HG02759 (cell line): Measurements from ENCODE around the gene MAGI1.
"Not testable (repeated sequence)": the region's sequence is repeated elsewhere in the genome, so short reads cannot be mapped to it uniquely, and the experiment has no call there.

ENCODE experiments used
- ATAC-seq: cut with Tn5 transposase; IDR thresholded peaks from one replicate; pipeline ENCODE4 v1.9.1; 2021; ENCODE audit warnings: mild to moderate bottlenecking, moderate library complexity; ENCODE audit not compliant: unreplicated experiment

MAGI1 gene

GRCh38 chr3:65615329-65615728 is 423.4 kb downstream of the MAGI1 start:
- no peak for ATAC-seq

DNA sequence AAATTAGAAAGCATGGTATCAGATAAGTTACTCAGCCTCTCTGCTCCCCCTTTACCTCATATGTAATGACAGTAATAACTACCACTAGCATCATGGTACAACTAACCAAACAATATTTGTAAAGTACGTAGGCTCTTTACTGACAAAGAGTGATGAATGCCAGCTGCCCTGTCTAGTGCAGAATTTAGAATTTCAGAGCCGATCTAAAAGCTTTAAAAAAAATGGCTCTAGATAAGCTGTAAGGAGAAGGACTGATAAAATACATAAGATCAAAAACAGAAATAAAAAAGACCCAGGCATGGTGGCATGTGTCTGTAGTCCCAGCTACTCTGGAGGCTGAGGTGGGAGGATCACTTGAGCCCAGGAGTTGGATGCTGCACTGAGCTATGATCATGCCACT is 424.1 kb downstream of the MAGI1 start:
- no peak for ATAC-seq

GRCh38 chr3:65607965-65608460 is 430.7 kb downstream of the MAGI1 start:
- not testable (repeated sequence) for ATAC-seq

GRCh38 chr3:65607101-65607500 is 431.6 kb downstream of the MAGI1 start:
- ATAC-seq: no peak

GRCh38 chr3:65605876-65606432 is 432.8 kb downstream of the MAGI1 start:
- no peak for ATAC-seq

DNA sequence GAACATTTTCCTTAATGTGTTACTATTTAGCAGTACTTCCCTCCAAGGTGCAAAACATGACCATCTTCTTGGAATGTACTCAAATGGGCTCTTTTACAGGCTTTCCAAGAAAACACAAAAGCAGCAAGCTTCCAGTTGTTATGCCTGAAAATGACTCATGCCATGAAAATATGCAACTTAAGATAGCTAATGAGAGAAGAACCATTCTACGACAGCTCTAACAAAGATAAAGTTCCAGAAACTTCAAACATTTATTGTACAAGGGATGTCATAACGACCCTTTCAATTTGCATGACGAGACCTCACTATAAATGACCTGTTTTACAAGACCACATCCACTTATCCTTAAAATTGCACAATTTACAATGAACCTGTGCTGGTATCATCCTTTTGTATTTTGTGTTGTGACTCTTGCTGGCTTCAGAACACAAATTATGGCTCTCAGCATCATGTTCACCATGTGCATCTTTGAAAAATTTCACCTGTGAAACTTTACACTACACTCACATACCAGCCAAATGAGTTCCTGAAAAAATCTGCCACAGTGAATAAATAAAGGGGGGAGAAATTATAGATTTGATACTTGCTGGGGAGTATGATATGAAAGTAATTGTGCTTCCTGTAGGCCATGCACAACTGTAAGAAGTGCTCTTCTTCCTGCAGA is 433.7 kb downstream of the MAGI1 start:
- no peak for ATAC-seq

GRCh38 chr3:65603631-65604030 is 435.1 kb downstream of the MAGI1 start:
- no peak for ATAC-seq

DNA sequence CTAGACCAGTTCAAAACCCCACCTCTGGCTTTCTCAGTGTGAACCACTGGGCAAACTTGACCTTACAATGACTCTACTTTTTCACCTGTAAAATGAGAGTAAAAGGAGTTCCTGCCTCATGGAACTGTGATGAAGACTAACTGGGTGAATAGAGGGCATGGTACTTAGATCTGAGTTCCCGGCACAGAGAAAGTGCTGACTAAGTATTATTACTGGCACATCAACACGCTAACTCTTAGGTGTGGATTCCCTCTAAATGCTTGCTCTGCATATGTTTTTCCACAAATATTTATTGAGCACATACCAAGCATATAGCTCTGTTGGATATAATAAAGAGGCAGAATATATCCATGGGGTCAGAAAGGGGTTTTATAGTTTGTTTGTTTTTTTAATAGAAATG is 437.8 kb downstream of the MAGI1 start:
- no peak for ATAC-seq

GRCh38 chr3:65597952-65598413 is 440.7 kb downstream of the MAGI1 start:
- no peak for ATAC-seq

DNA sequence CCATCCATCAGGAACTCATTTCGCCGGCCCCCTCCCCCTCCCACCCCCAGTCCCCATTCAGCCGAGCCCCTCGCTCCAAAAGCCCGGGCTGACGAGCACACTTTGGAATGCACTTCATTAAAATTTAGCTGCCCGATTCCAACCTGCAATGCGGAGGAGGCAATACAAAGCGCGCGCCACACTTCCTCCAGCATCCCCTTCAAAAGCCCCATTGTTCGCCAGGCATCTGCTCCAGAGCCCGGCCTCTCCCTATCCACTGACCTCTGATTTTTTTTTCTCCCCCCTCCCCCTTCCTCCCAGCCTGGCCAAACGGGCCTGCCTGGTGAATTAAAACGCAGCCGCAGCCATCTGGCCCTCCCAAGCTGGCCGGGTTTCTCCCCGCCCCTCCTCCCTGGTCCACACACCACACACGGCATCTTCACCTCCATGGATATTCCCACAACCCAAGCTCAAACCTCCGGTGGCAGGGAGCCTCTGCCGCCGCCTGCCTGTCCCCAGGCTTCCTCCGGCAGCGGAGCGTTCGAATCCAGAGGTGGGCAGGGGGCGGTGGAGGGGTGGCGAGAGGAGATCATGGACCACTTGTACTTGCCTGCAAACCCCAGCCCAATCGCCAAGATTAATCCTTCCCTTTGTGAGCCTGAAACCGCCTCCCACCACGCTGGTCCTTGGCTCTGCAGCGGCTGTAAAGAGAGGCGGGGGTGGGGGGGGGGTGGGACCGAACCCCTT is 441.3 kb downstream of the MAGI1 start:
- ATAC-seq: no peak

- no peak for ATAC-seq
Observed at GRCh38 chr3:65596571-65597225, 442.0 kb downstream of the MAGI1 start.

DNA sequence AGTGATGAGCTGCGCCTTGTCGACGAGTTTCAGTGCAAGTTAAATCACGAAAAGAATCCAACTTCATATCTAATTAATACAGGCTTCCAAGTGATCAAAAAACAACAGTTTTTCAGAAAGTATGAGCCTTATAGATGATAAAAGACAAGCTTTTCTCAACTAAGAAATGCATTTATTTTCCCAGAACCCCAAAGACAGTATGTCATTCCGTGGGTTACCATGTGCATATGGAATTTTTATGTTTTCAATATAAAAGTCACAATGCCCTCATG is 442.8 kb downstream of the MAGI1 start:
- ATAC-seq: no peak

- ATAC-seq: no peak
Observed at GRCh38 chr3:65595222-65596028, 443.3 kb downstream of the MAGI1 start.

DNA sequence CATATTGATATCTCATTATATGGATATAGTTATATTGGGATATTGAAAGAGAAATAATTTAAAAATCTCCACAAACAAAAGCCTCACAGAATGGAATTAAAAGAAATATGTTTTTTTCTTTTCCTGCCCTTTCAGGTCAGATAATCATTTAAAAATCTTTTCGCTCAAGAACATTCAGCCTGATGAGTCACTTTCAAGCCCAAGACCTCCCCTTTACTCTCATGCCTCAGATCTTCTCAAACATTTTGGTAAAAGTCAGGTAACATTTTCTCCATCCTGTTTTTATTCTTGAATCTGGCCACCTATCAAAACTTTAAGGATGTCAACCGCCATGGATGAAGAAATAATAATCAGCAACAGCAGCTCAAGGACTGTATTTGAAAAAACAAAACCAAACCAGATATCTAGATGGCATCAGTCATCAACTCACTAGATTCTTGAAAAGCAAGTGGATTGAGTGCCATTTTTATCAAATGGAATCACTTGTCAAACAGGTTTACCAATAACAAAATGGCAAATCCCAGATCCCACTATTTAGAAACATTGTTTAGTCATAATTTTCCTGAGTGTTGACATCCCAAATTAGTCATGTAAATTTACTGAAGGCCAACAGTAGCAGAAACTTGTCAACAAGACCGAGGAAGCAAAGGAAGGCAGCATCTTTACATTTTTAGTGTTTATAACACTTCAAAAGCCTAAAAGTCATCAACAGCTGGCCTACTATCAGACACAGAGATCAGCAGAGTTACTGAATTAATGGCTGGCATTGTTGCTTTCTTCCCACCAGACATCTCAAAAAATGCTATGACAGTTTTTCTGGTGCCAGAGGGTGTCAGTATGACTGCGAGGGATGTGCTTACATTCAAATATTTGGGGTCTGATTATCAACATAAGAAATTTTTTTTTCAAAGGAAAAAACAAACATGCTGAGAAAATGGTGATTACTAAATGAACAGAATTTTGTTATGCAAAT is 444.7 kb downstream of the MAGI1 start:
- no peak for ATAC-seq

GRCh38 chr3:65591313-65591712 is 447.4 kb downstream of the MAGI1 start:
- no peak for ATAC-seq

GRCh38 chr3:65588884-65589283 is 449.8 kb downstream of the MAGI1 start:
- ATAC-seq: no peak

DNA sequence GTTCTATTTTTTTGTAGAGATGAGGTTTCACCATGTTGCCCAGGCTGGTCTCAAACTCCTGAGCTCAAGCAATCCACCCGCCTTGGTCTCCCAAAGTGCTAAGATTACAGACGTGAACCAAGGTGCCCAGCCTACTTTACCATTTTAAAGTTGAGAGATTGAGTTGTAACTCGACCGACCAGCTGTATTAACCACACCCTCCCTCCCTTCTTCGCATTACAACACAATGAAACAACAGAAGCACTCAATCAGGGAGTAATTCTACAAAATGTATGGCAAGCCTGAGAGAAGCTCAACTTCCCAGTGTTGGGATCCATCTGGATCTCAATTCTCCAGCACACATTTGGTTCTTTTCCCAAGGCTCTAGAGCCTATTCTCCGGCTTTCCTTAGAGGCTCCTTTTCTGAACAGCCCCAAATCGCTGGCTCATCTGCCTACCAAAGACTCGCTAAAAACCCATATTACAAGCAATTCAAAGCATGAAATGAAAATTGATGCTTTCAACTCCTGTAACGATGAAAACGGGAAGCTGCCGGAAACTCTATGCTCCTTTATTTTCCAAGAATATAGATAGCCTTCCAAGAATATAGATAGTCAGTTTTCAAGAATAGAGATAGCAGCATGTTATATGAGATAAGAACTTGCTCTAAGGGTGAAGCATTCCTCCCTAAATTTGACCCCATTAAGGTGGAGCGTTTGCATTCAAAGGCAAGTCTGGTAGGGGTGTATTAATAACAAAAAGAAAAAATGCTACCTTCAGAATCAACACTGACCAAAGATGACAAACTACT is 450.9 kb downstream of the MAGI1 start:
- ATAC-seq: no peak

GRCh38 chr3:65584913-65585312 is 453.8 kb downstream of the MAGI1 start:
- ATAC-seq: no peak

DNA sequence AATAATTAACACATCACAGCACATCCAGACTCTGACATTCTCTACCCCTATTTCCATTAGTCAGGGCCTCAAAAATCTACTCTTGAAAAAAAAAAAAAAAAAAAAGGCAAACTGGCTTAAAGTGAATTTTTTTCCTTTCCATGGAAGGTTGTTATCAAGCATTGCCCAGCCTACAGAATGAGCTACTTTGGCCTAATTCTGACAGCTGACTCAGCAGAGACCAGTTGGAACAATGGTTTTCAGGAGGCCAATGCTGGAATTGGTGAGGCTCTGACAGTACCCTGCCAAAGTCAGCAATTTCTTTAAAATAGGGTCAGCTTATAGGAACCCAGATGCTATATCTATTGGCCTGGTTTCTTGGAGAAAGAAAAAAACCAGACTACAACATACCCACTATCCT is 454.7 kb downstream of the MAGI1 start:
- ATAC-seq: no peak
